Testis (tissue), 2 donors: ENCODE data around the gene DCDC2.

ENCODE experiments used
- CTCF ChIP-seq, 3 experiments: fragments of 450-650 bp in 2 of 3; fragments of 200-600 bp in 1 of 3; sonication (generic) in 1 of 3; IDR thresholded peaks; one replicate each; pipeline ENCODE4 v1.5.1; 2016 to 2019; ENCODE audit warnings: antibody characterized with exemption in 3 of 3, mild to moderate bottlenecking in 2 of 3, moderate library complexity in 1 of 3
- POLR2A ChIP-seq: fragments of 450-650 bp; IDR thresholded peaks from one replicate; pipeline ENCODE4 v1.6.1; 2017; ENCODE audit warnings: antibody characterized with exemption, mild to moderate bottlenecking, moderate library complexity

- no peak for TF ChIP-seq CTCF (IDR thresholded peaks at IDR 0.05)
- TF ChIP-seq POLR2A: no peak
Observed at GRCh38 chr6:24252280-24252679, 105.6 kb downstream of the DCDC2 start.
